ENCODE measurements around the gene RAD51B.

DNA sequence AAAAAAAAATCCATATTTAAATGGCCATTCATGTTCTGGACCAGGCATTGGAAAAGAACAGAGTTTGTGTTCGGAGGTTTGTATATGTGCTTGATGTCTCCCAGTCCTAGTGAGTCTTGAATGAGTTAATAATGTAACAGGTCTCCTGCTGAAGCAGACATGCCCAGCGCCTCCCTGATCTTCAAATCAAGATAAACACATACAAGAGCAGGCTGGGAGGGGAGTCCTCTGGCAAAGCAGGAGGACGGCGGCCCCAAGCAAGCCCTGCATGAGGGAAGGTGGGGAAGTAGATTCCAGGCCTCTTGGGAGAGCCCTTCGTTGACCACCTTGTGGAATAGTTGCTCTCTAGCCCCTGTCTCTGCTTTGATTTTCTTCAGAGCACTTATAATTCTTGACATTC lies 817.0 kb downstream of the RAD51B start:
- TF ChIP-seq, protein P1, sequence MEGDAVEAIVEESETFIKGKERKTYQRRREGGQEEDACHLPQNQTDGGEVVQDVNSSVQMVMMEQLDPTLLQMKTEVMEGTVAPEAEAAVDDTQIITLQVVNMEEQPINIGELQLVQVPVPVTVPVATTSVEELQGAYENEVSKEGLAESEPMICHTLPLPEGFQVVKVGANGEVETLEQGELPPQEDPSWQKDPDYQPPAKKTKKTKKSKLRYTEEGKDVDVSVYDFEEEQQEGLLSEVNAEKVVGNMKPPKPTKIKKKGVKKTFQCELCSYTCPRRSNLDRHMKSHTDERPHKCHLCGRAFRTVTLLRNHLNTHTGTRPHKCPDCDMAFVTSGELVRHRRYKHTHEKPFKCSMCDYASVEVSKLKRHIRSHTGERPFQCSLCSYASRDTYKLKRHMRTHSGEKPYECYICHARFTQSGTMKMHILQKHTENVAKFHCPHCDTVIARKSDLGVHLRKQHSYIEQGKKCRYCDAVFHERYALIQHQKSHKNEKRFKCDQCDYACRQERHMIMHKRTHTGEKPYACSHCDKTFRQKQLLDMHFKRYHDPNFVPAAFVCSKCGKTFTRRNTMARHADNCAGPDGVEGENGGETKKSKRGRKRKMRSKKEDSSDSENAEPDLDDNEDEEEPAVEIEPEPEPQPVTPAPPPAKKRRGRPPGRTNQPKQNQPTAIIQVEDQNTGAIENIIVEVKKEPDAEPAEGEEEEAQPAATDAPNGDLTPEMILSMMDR (conservative IDR thresholded peaks at IDR 0.05), result no peak
- no peak for TF ChIP-seq ZFX (IDR thresholded peaks at IDR 0.05)

All from C4-2B (cell line).